22Rv1 (cell line): ENCODE results near the gene ASIC1.

Experiments used
- H3K27ac ChIP-seq: fragments of 450-650 bp; 2 replicates; pipeline ENCODE4 v1.5.1; 2017
- ZFX ChIP-seq: fragments of 450-650 bp; IDR thresholded peaks from 2 replicates; pipeline ENCODE4 v1.6.1; 2017; ENCODE audit warnings: antibody characterized with exemption, borderline replicate concordance
- TF ChIP-seq, protein P1 (sequence below): fragments of 450-650 bp; IDR thresholded peaks from 2 replicates; pipeline ENCODE4 v1.5.1; 2017; ENCODE audit warnings: mild to moderate bottlenecking

ASIC1 gene

DNA sequence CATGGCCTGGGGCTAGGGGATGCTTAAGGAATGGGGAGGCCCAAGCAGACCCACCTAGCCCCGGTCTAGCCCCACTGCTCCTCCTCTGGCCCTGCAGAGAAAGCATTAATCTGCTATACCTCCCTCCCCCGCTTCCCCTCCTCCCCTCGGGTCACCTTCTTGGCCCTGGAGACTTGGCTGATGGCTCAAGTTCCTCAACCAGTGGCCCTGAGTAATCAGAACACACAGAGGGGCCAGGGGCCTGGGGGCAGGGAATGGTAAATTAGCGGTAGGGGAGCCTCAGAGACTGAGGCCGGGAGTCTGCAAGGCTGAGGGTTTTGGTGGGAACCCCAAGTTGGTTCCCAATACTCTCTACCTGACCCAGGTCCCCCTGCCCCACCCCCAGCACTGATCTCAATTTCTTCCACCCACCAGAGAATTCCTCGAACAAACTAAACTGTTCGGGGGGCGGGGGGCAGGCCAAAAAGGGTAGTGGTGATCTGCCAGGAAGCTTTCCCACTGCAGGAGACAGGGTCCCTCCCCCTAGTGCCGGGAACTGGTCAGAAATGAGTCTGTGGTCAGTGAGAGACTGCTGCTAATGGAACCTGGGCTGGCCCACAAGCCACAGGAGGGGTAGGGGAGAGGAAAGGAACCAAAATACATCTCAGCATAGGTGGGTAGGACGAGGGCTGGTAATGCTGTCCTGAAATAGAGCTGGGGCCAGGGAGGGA lies 15.0 kb downstream of the ASIC1 start:
- H3K27ac ChIP-seq = no peak overlapping the region
- TF ChIP-seq ZFX = no peak
- TF ChIP-seq, protein P1, sequence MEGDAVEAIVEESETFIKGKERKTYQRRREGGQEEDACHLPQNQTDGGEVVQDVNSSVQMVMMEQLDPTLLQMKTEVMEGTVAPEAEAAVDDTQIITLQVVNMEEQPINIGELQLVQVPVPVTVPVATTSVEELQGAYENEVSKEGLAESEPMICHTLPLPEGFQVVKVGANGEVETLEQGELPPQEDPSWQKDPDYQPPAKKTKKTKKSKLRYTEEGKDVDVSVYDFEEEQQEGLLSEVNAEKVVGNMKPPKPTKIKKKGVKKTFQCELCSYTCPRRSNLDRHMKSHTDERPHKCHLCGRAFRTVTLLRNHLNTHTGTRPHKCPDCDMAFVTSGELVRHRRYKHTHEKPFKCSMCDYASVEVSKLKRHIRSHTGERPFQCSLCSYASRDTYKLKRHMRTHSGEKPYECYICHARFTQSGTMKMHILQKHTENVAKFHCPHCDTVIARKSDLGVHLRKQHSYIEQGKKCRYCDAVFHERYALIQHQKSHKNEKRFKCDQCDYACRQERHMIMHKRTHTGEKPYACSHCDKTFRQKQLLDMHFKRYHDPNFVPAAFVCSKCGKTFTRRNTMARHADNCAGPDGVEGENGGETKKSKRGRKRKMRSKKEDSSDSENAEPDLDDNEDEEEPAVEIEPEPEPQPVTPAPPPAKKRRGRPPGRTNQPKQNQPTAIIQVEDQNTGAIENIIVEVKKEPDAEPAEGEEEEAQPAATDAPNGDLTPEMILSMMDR = no peak

DNA sequence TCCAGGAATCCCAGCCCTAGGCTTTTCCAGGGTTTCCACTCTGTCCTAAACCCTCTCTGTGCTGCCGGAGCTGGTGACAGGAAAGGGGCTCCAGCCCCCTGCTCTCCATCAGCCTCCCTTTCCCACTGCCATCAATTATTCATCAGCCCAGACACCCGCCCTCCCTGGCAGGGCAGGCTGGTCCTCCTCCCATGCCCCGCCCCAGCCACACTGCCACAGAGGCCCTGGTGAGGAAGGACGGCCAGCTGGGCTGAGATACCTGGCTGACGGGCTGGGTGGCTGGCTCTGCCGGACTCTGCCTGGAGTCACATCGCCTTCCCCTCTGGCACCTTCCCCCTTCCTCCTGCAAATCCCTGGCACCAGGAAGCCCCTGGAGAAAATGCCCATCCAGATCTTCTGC lies 15.8 kb downstream of the ASIC1 start:
- TF ChIP-seq ZFX = no peak
- TF ChIP-seq, protein P1 = no peak
- H3K27ac ChIP-seq = no peak overlapping the region

DNA sequence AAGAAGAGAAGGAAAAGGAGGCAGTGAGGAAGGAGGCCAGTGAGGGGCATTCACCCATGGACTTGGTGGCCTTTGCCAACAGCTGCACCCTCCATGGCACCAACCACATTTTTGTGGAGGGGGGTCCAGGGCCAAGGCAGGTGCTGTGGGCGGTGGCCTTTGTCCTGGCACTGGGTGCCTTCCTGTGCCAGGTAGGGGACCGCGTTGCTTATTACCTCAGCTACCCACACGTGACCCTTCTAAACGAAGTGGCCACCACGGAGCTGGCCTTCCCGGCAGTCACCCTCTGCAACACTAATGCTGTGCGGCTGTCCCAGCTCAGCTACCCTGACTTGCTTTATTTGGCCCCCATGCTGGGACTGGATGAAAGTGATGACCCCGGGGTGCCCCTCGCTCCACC lies 16.3 kb downstream of the ASIC1 start:
- no peak for TF ChIP-seq ZFX
- TF ChIP-seq, protein P1 = no peak
- no peak overlapping the region for H3K27ac ChIP-seq

DNA sequence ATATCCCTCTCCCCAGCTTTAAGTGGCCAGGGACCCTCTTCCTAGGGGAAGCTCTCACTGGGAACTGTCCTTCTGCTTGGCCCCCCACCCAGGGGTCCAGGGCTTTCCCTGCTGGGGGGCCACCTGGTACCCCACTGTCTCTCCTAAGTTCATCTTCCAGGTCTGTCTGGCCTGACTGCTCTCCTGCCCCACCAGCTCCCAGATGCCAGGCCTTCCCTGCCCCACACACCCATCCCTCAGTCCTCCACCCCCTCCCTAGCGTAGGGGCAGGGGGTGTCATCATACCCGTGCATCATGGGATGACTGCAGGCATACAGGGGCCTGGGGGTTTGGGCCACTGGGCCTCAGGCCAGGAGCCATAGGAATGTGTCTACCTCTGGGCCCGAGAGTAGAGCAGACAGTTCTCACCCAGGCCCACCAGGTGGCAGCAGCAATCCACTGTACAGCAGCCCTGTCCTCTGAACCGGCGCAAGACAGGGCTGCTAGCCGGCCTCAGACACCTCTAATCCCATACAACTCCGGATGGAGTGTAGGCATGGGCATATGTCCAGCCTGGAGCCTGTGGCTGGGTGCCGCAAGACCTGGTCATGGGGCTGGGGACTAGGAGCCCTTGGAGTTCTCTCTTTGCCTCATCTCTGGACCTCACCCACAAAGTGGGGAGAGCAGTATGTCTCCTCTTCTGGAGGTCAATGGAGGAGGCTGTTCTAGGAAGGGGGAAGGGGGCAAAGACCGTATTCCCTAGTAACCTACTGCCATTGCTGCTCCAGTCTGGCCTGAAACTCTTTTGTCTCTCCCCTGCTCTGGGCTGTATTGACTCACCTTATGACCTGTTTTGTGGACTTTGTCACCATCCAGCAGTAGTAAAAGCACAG lies 17.8 kb downstream of the ASIC1 start:
- no peak overlapping the region for H3K27ac ChIP-seq
- no peak for TF ChIP-seq ZFX
- TF ChIP-seq, protein P1 = peak; percentile 99

DNA sequence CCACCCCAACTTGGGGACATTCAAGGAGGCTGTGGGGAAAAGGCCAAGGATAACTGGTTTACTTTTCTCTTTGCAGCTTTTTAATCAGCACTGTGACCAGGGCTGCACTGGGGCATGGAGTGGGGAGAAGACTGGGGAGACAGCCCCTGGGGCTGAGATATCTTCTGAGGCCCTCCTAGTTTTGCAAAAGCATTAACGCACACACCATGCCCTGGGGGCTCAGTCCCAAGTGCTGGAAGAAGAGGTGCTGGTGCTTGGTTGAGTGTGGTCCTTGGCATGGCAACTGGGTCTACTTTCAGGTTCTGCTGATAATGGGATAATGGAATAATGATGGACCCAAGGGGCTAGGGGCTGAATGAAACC lies 18.4 kb downstream of the ASIC1 start:
- no peak overlapping the region for H3K27ac ChIP-seq

DNA sequence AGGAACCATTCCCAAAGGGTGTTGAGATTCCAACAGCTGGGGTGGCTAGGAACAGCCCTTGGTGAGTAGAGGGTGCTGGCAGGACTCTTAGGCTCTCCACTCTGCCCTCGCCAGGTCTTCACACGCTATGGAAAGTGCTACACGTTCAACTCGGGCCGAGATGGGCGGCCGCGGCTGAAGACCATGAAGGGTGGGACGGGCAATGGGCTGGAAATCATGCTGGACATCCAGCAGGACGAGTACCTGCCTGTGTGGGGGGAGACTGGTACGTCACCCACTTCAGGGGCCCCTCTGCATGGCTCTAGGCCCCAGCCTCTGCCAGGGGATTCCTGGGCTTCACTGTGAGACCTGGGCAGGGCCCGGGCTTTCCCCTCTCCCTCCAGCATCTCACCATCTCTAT lies 19.7 kb downstream of the ASIC1 start:
- no peak overlapping the region for H3K27ac ChIP-seq
- TF ChIP-seq, protein P1 = no peak
- TF ChIP-seq ZFX = no peak

More for the DNA sequence above, 18.4 kb downstream of the ASIC1 start:
- TF ChIP-seq ZFX = no peak
- TF ChIP-seq, protein P1 = no peak

DNA sequence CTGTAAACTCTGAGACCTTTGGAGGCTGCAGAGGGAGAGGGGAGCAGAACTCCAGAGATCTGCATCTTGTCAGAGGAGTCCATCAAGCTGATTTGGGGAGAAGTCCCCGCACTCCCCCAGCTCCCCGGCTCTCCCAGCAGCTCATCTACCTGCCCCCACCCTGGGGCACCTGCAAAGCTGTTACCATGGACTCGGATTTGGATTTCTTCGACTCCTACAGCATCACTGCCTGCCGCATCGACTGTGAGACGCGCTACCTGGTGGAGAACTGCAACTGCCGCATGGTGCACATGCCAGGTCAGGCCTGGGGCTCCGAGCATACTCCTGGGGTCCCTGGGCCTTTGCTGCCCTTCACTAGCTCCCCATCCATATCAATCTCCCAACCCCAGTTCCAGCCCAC lies 20.9 kb downstream of the ASIC1 start:
- TF ChIP-seq ZFX = no peak

More for the DNA sequence above, 20.9 kb downstream of the ASIC1 start:
- H3K27ac ChIP-seq = no peak overlapping the region
